22Rv1 (cell line): ENCODE data around the gene NRCAM.

ENCODE experiments used
- ZFX ChIP-seq: fragments of 450-650 bp; IDR thresholded peaks from 2 replicates; pipeline ENCODE4 v1.6.1; 2017; ENCODE audit warnings: antibody characterized with exemption, borderline replicate concordance
- TF ChIP-seq, protein P1 (sequence below): fragments of 450-650 bp; IDR thresholded peaks from 2 replicates; pipeline ENCODE4 v1.5.1; 2017; ENCODE audit warnings: mild to moderate bottlenecking

DNA sequence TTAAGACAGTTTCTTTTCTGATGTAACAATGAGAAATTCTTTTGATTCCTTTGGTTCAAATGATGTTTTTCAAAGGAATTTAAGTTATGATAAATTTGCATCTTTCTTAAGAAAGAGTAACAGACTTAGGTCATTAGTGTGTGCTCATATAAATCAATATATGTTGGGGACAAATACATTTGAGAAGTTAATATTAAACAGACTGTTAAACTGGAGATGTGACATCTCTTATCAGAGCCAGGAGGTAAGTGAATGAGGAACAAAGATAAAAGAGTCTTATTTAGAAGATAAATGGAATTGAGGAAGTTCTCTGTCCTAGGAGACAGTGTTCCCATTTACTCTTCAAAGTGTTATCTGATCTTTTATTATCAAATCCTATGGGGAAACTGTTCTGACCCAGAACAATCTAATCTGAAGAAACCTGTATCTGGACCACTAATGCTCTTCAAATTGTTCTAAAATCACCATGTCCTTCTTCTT is 221.2 kb downstream of the NRCAM start:
- TF ChIP-seq, protein P1, sequence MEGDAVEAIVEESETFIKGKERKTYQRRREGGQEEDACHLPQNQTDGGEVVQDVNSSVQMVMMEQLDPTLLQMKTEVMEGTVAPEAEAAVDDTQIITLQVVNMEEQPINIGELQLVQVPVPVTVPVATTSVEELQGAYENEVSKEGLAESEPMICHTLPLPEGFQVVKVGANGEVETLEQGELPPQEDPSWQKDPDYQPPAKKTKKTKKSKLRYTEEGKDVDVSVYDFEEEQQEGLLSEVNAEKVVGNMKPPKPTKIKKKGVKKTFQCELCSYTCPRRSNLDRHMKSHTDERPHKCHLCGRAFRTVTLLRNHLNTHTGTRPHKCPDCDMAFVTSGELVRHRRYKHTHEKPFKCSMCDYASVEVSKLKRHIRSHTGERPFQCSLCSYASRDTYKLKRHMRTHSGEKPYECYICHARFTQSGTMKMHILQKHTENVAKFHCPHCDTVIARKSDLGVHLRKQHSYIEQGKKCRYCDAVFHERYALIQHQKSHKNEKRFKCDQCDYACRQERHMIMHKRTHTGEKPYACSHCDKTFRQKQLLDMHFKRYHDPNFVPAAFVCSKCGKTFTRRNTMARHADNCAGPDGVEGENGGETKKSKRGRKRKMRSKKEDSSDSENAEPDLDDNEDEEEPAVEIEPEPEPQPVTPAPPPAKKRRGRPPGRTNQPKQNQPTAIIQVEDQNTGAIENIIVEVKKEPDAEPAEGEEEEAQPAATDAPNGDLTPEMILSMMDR, result no peak
- no peak for TF ChIP-seq ZFX
